ENCODE measurements around the gene CACNA1E. TPM values are rescaled to one million over a fixed set of nuclear protein-coding genes. Genes with fewer than 3 reads are reported as not detected.

The CACNA1E gene
- total and polyA plus RNA-seq, 9 donors: 0.17 to 0.70 (median 0.38) TPM

GRCh38 chr1:181793831-181794230 lies 310.5 kb downstream of the CACNA1E start:
- WGBS (ENCODE audit: insufficient coverage): 68% methylated on average over 5 of the region's 7 CpGs
- Histone ChIP-seq H3K36me3 (ENCODE audit: control insufficient read depth, insufficient read depth, low read length) (no peaks in the 10 kb centered on the region), H3K9me3 (replicated peaks; ENCODE audit: control insufficient read depth, low read depth, low read length) (no peaks in the 10 kb centered on the region), H3K27me3 (ENCODE audit: control insufficient read depth, insufficient read depth, low read length) (no peaks in the 10 kb centered on the region), H3K4me3 (ENCODE audit: low read length) (no peak overlapping the region), H3K27ac (ENCODE audit: low read length) (no peak overlapping the region), H3K4me1 (ENCODE audit: control insufficient read depth, insufficient read depth, low read length) (no peaks in the 10 kb centered on the region)
- no peak for DNase-seq

GRCh38 chr1:181794332-181794731 lies 311.0 kb downstream of the CACNA1E start:
- no peaks in the 10 kb centered on the region for H3K27me3 ChIP-seq (ENCODE audit: control insufficient read depth, insufficient read depth, low read length)
- H3K36me3 ChIP-seq (ENCODE audit: control insufficient read depth, insufficient read depth, low read length): no peaks in the 10 kb centered on the region
- 60% methylated on average over 1 of the region's 3 CpGs for WGBS (ENCODE audit: insufficient coverage)
- no peak for DNase-seq
- H3K27ac ChIP-seq (ENCODE audit: low read length): no peak overlapping the region
- no peak overlapping the region for H3K4me3 ChIP-seq (ENCODE audit: low read length)
- no peaks in the 10 kb centered on the region for H3K4me1 ChIP-seq (ENCODE audit: control insufficient read depth, insufficient read depth, low read length)
- no peaks in the 10 kb centered on the region for H3K9me3 ChIP-seq (replicated peaks; ENCODE audit: control insufficient read depth, low read depth, low read length)

DNA sequence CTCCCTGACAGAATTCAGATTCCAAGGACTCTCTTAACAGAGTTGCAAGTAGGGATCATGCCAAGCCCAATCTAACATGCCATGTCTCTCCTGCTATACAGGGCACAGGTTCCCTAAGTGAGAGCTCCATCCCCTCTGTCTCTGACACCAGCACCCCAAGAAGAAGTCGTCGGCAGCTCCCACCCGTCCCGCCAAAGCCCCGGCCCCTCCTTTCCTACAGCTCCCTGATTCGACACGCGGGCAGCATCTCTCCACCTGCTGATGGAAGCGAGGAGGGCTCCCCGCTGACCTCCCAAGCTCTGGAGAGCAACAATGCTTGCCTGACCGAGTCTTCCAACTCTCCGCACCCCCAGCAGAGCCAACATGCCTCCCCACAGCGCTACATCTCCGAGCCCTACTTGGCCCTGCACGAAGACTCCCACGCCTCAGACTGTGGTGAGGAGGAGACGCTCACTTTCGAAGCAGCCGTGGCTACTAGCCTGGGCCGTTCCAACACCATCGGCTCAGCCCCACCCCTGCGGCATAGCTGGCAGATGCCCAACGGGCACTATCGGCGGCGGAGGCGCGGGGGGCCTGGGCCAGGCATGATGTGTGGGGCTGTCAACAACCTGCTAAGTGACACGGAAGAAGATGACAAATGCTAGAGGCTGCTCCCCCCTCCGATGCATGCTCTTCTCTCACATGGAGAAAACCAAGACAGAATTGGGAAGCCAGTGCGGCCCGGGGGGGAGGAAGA lies 315.0 kb downstream of the CACNA1E start:
- 90% methylated on average over 25 of the region's 32 CpGs for WGBS (ENCODE audit: insufficient coverage)
- Histone ChIP-seq H3K27me3 (ENCODE audit: control insufficient read depth, insufficient read depth, low read length) (no peaks in the 10 kb centered on the region), H3K4me1 (ENCODE audit: control insufficient read depth, insufficient read depth, low read length) (no peaks in the 10 kb centered on the region), H3K27ac (ENCODE audit: low read length) (no peak overlapping the region), H3K9me3 (replicated peaks; ENCODE audit: control insufficient read depth, low read depth, low read length) (no peaks in the 10 kb centered on the region), H3K36me3 (ENCODE audit: control insufficient read depth, insufficient read depth, low read length) (no peaks in the 10 kb centered on the region), H3K4me3 (ENCODE audit: low read length) (no peak overlapping the region)
- no peak for DNase-seq

GRCh38 chr1:181801617-181802016 lies 318.3 kb downstream of the CACNA1E start:
- Histone ChIP-seq H3K4me3 (ENCODE audit: low read length) (no peak overlapping the region), H3K4me1 (ENCODE audit: control insufficient read depth, insufficient read depth, low read length) (no peaks in the 10 kb centered on the region), H3K9me3 (replicated peaks; ENCODE audit: control insufficient read depth, low read depth, low read length) (no peaks in the 10 kb centered on the region), H3K27ac (ENCODE audit: low read length) (no peak overlapping the region), H3K36me3 (ENCODE audit: control insufficient read depth, insufficient read depth, low read length) (no peaks in the 10 kb centered on the region), H3K27me3 (ENCODE audit: control insufficient read depth, insufficient read depth, low read length) (no peaks in the 10 kb centered on the region)
- no CpG with 5 or more reads among the region's 1 CpG for WGBS (ENCODE audit: insufficient coverage)
- no peak for DNase-seq

- DNase-seq: no peak
- Histone ChIP-seq H3K36me3 (ENCODE audit: control insufficient read depth, insufficient read depth, low read length) (no peaks in the 10 kb centered on the region), H3K9me3 (replicated peaks; ENCODE audit: control insufficient read depth, low read depth, low read length) (no peaks in the 10 kb centered on the region), H3K4me3 (ENCODE audit: low read length) (no peak overlapping the region), H3K4me1 (ENCODE audit: control insufficient read depth, insufficient read depth, low read length) (no peaks in the 10 kb centered on the region), H3K27me3 (ENCODE audit: control insufficient read depth, insufficient read depth, low read length) (no peaks in the 10 kb centered on the region), H3K27ac (ENCODE audit: low read length) (no peak overlapping the region)
- 63% methylated on average over 1 of the region's 3 CpGs for WGBS (ENCODE audit: insufficient coverage)
Observed at GRCh38 chr1:181802466-181802865, 319.1 kb downstream of the CACNA1E start.

DNA sequence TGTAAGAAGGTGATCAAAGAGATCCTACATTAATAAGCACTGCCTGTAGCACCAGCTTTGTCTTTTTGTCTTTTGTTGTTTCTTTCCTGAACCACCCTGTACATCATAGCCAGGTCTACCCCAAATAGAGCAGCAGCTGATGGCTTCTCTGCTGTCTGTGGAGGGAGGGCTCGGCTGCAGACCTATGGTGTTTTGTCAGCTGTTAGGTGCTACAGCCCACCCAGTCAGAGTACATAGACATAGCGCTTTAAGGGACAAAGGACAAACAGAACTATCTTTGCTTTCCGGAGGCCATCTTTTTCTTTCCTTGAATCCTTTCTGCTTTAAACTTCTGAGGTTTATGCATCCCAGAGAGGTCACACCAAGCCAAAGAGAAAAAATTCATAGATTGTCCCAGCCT lies 320.1 kb downstream of the CACNA1E start:
- Histone ChIP-seq H3K27me3 (ENCODE audit: control insufficient read depth, insufficient read depth, low read length) (no peaks in the 10 kb centered on the region), H3K27ac (ENCODE audit: low read length) (no peak overlapping the region), H3K36me3 (ENCODE audit: control insufficient read depth, insufficient read depth, low read length) (no peaks in the 10 kb centered on the region), H3K9me3 (replicated peaks; ENCODE audit: control insufficient read depth, low read depth, low read length) (no peaks in the 10 kb centered on the region), H3K4me1 (ENCODE audit: control insufficient read depth, insufficient read depth, low read length) (no peaks in the 10 kb centered on the region), H3K4me3 (ENCODE audit: low read length) (no peak overlapping the region)
- no peak for DNase-seq
- WGBS (ENCODE audit: insufficient coverage): 90% methylated on average over 3 of the region's 3 CpGs

- WGBS (ENCODE audit: insufficient coverage): no CpG with 5 or more reads among the region's 2 CpGs
- H3K36me3 ChIP-seq (ENCODE audit: control insufficient read depth, insufficient read depth, low read length): no peaks in the 10 kb centered on the region
- H3K27ac ChIP-seq (ENCODE audit: low read length): no peak overlapping the region
- H3K9me3 ChIP-seq (replicated peaks; ENCODE audit: control insufficient read depth, low read depth, low read length): no peaks in the 10 kb centered on the region
- no peak for DNase-seq
- H3K4me1 ChIP-seq (ENCODE audit: control insufficient read depth, insufficient read depth, low read length): no peaks in the 10 kb centered on the region
- H3K27me3 ChIP-seq (ENCODE audit: control insufficient read depth, insufficient read depth, low read length): no peaks in the 10 kb centered on the region
- H3K4me3 ChIP-seq (ENCODE audit: low read length): no peak overlapping the region
Observed at GRCh38 chr1:181804989-181805388, 321.7 kb downstream of the CACNA1E start.

DNA sequence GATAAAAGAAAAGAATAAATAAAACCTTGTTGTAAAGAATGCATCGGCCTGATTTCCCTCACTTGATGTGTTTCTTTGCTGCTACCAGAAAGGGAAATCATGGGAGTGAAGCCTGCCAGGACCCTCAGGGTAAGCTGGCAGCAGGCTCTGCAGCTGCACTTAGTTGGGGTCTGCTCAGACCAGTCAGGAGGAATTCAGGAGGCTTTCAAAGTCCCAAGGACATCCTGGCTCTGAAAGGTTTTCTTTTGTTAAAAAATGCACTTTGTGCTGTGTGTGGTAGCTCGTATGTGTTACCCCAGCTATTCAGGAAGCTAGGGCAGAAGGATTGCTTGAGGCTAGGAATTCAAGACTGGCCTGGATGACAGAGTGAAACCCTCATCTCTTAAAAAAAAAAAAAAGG lies 323.4 kb downstream of the CACNA1E start:
- no peaks in the 10 kb centered on the region for H3K4me1 ChIP-seq (ENCODE audit: control insufficient read depth, insufficient read depth, low read length)
- no peak overlapping the region for H3K4me3 ChIP-seq (ENCODE audit: low read length)
- H3K9me3 ChIP-seq (replicated peaks; ENCODE audit: control insufficient read depth, low read depth, low read length): no peaks in the 10 kb centered on the region
- no peaks in the 10 kb centered on the region for H3K27me3 ChIP-seq (ENCODE audit: control insufficient read depth, insufficient read depth, low read length)
- no peak for DNase-seq
- no peaks in the 10 kb centered on the region for H3K36me3 ChIP-seq (ENCODE audit: control insufficient read depth, insufficient read depth, low read length)
- WGBS (ENCODE audit: insufficient coverage): 79% methylated on average over 1 of the region's 2 CpGs
- no peak overlapping the region for H3K27ac ChIP-seq (ENCODE audit: low read length)

DNA sequence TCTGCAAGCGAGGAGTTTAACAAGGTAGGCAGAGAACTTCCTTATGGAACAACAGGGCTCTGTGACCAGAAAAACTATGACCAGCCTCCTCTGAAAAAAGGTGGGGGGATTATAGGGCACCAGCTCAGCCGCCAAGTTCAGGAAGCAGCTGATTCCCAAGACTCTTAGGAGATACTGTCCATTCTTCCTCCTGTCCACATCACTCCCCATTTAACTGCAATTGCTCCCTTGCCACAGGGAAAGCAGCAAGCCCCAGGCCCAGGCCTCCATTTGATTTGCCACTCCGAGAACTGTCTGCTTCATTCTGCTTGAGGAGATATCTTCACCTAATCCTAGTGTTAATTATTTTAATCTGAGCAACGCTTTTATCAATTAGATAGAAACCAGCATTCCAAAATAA lies 323.9 kb downstream of the CACNA1E start:
- WGBS (ENCODE audit: insufficient coverage): 67% methylated on average over 1 of the region's 4 CpGs
- H3K27me3 ChIP-seq (ENCODE audit: control insufficient read depth, insufficient read depth, low read length): no peaks in the 10 kb centered on the region
- H3K4me1 ChIP-seq (ENCODE audit: control insufficient read depth, insufficient read depth, low read length): no peaks in the 10 kb centered on the region

GRCh38 chr1:181809991-181810545 lies 326.8 kb downstream of the CACNA1E start:
- Histone ChIP-seq H3K9me3 (replicated peaks; ENCODE audit: control insufficient read depth, low read depth, low read length) (no peaks in the 10 kb centered on the region), H3K27ac (ENCODE audit: low read length) (no peak overlapping the region), H3K4me3 (ENCODE audit: low read length) (no peak overlapping the region), H3K27me3 (ENCODE audit: control insufficient read depth, insufficient read depth, low read length) (no peaks in the 10 kb centered on the region), H3K4me1 (ENCODE audit: control insufficient read depth, insufficient read depth, low read length) (no peaks in the 10 kb centered on the region), H3K36me3 (ENCODE audit: control insufficient read depth, insufficient read depth, low read length) (no peaks in the 10 kb centered on the region)
- WGBS (ENCODE audit: insufficient coverage): no CpG with 5 or more reads among the region's 1 CpG
- DNase-seq: no peak

More for the DNA sequence above, 323.9 kb downstream of the CACNA1E start:
- DNase-seq: no peak
- H3K4me3 ChIP-seq (ENCODE audit: low read length): no peak overlapping the region
- H3K27ac ChIP-seq (ENCODE audit: low read length): no peak overlapping the region
- H3K9me3 ChIP-seq (replicated peaks; ENCODE audit: control insufficient read depth, low read depth, low read length): no peaks in the 10 kb centered on the region
- H3K36me3 ChIP-seq (ENCODE audit: control insufficient read depth, insufficient read depth, low read length): no peaks in the 10 kb centered on the region

Data from muscle of leg (tissue), 11 donors.